IMR-90 (cell line): ENCODE data around the gene GNAZ. TPM values are rescaled to one million over a fixed set of nuclear protein-coding genes. Genes with fewer than 3 reads are reported as not detected.

ENCODE experiments used
- ATAC-seq: fragments of 200-7000 bp; cut with Tn5 transposase; 2 replicates; pipeline ENCODE4 v1.9.1; 2020; ENCODE audit warnings: low read depth, mild to moderate bottlenecking, moderate library complexity
- BruUV-seq: library from RNA; stranded (reverse); fragments of 400-500 nt; replicated peaks from 2 replicates; lab custom pipeline; 2021; lab: Mats Ljungman, UMichigan
- CTCF ChIA-PET: fragments of 300-600 bp; formaldehyde crosslinking; extraction: SDS; loops from one replicate; lab custom pipeline; 2021; ENCODE audit warnings: antibody characterized with exemption; lab: Yijun Ruan, JAX
- POLR2A ChIA-PET: fragments of 300-600 bp; sonication (Branson Sonifier 250); formaldehyde crosslinking; loops from one replicate; lab custom pipeline; 2022; ENCODE audit warnings: antibody characterized with exemption; ENCODE audit not compliant: unreplicated experiment; lab: Charles Lee
- DNase-seq: peaks from one replicate; pipeline ENCODE4 v3.0.0; 2013
- H2AFZ ChIP-seq: replicated peaks from 2 replicates; pipeline ENCODE3; 2013; ENCODE audit warnings: low read length, mild to moderate bottlenecking; ENCODE audit not compliant: poor library complexity
- H2AK5ac ChIP-seq: 2 replicates; pipeline ENCODE4 v1.6.1; 2013; ENCODE audit warnings: low read depth, low read length, inconsistent platforms
- H2AK9ac ChIP-seq: replicated peaks from 2 replicates; pipeline ENCODE3; 2013; ENCODE audit warnings: mild to moderate bottlenecking, low read depth, low read length, moderate library complexity; ENCODE audit not compliant: poor library complexity
- H2BK120ac ChIP-seq: 2 replicates; pipeline ENCODE4 v1.6.1; 2013; ENCODE audit warnings: low read depth, low read length, inconsistent platforms
- H2BK15ac ChIP-seq: 3 replicates; pipeline ENCODE4 v1.6.1; 2013; ENCODE audit warnings: low read depth, low read length, inconsistent platforms
- H2BK20ac ChIP-seq: 2 replicates; pipeline ENCODE4 v1.6.1; 2013; ENCODE audit warnings: low read depth, mild to moderate bottlenecking, inconsistent platforms, low read length, moderate library complexity
- H2BK5ac ChIP-seq: 2 replicates; pipeline ENCODE4 v1.6.1; 2013; ENCODE audit warnings: mild to moderate bottlenecking, low read depth, low read length, inconsistent platforms; ENCODE audit not compliant: poor library complexity, severe bottlenecking
- H3K14ac ChIP-seq: replicated peaks from 2 replicates; pipeline ENCODE4 v1.6.1; 2013; ENCODE audit warnings: low read depth, low read length, inconsistent platforms
- H3K18ac ChIP-seq: 2 replicates; pipeline ENCODE4 v1.6.1; 2013; ENCODE audit warnings: low read depth, low read length, control low read depth
- H3K23ac ChIP-seq: 2 replicates; pipeline ENCODE4 v1.6.1; 2013; ENCODE audit warnings: low read depth, low read length, inconsistent platforms
- H3K27ac ChIP-seq: 2 replicates; pipeline ENCODE4 v1.5.1; 2013; ENCODE audit warnings: mild to moderate bottlenecking, control low read depth, low read length; ENCODE audit not compliant: insufficient read depth
- H3K27me3 ChIP-seq: 2 replicates; pipeline ENCODE4 v1.6.1; 2013; ENCODE audit warnings: low read length; ENCODE audit not compliant: control insufficient read depth, insufficient read depth
- H3K36me3 ChIP-seq: 2 replicates; pipeline ENCODE4 v1.6.1; 2013; ENCODE audit warnings: low read length, mixed read lengths; ENCODE audit not compliant: control insufficient read depth, insufficient read depth
- H3K4ac ChIP-seq: 2 replicates; pipeline ENCODE4 v1.6.1; 2013; ENCODE audit warnings: low read depth, low read length, inconsistent platforms
- H3K4me1 ChIP-seq: 2 replicates; pipeline ENCODE4 v1.6.1; 2013; ENCODE audit warnings: low read length, mixed read lengths; ENCODE audit not compliant: control insufficient read depth, insufficient read depth
- H3K4me2 ChIP-seq: 2 replicates; pipeline ENCODE4 v1.6.1; 2013; ENCODE audit warnings: low read depth, mild to moderate bottlenecking, control low read depth, low read length, moderate library complexity
- H3K4me3 ChIP-seq: 2 replicates; pipeline ENCODE4 v1.5.1; 2013; ENCODE audit warnings: low read depth, mild to moderate bottlenecking, control low read depth, low read length, moderate library complexity; ENCODE audit not compliant: insufficient read depth
- H3K56ac ChIP-seq: 2 replicates; pipeline ENCODE4 v1.6.1; 2013; ENCODE audit warnings: low read length, inconsistent platforms; ENCODE audit not compliant: insufficient read depth; ENCODE audit errors: extremely low read depth
- H3K79me1 ChIP-seq, 2 experiments: 2 replicates each; pipeline ENCODE4 v1.6.1; 2013; ENCODE audit warnings: low read length in 2 of 2, inconsistent platforms in 1 of 2, low read depth in 1 of 2
- H3K9ac ChIP-seq: 2 replicates; pipeline ENCODE4 v1.6.1; 2013; ENCODE audit warnings: low read depth, low read length, control low read depth
- H3K9me1 ChIP-seq: 2 replicates; pipeline ENCODE4 v1.6.1; 2013; ENCODE audit warnings: low read length, inconsistent platforms; ENCODE audit not compliant: insufficient read depth
- H3K9me3 ChIP-seq: 2 replicates; pipeline ENCODE4 v1.6.1; 2013; ENCODE audit warnings: low read length; ENCODE audit not compliant: control insufficient read depth, insufficient read depth
- H4K20me1 ChIP-seq: 2 replicates; pipeline ENCODE4 v1.6.1; 2013; ENCODE audit warnings: low read length, inconsistent platforms; ENCODE audit not compliant: insufficient read depth
- H4K5ac ChIP-seq: 2 replicates; pipeline ENCODE4 v1.6.1; 2013; ENCODE audit warnings: mild to moderate bottlenecking, low read depth, low read length, control low read depth
- H4K8ac ChIP-seq, 2 experiments: 2 replicates each; pipeline ENCODE4 v1.6.1; 2013; ENCODE audit warnings: low read depth in 2 of 2, low read length in 2 of 2, control low read depth in 1 of 2, inconsistent platforms in 1 of 2
- H4K91ac ChIP-seq: 2 replicates; pipeline ENCODE4 v1.6.1; 2013; ENCODE audit warnings: low read depth, low read length, inconsistent platforms; ENCODE audit not compliant: insufficient read depth
- BHLHE40 ChIP-seq: fragments of 150-350 bp; IDR thresholded peaks from 2 replicates; pipeline ENCODE4 v1.6.1; 2016; ENCODE audit warnings: mild to moderate bottlenecking, low read depth, low read length
- FOS ChIP-seq: fragments of 150-350 bp; IDR thresholded peaks from 2 replicates; pipeline ENCODE4 v1.6.1; 2016; ENCODE audit warnings: low read depth, low read length
- MAFK ChIP-seq: IDR thresholded peaks from 2 replicates; pipeline ENCODE4 v1.6.1; 2012; ENCODE audit warnings: low read depth, low read length, improper control_type of control experiment
- RAD21 ChIP-seq: IDR thresholded peaks from 2 replicates; pipeline ENCODE4 v1.6.1; 2012; ENCODE audit warnings: low read length, improper control_type of control experiment
- WGBS, 2 experiments: methylation state at CpG; one replicate each; pipeline versions ENCODE4 v1.1.5 to v1.1.7; 2013; ENCODE audit warnings: missing lambda C conversion rate in 2 of 2; ENCODE audit not compliant: insufficient read length in 1 of 2; ENCODE audit errors: extremely low coverage in 2 of 2; 5-methylcytosine and 5-hydroxymethylcytosine counted together
- dilution Hi-C: fragments of 300-500 bp; cut with HindIII; formaldehyde crosslinking; loops from one replicate; pipeline ENCODE4 v1.14.3; 2018; ENCODE audit warnings: low sequenced_read_pairs; ENCODE audit not compliant: unreplicated experiment
- in situ Hi-C: fragments of 300-500 bp; cut with MboI; formaldehyde crosslinking; loops from 3 replicates; pipeline ENCODE4 v1.14.3; 2019; ENCODE audit warnings: low sequenced_read_pairs, inconsistent platforms, mixed read lengths
- intact Hi-C: fragments of 100-400 bp; cut with micrococcal nuclease; formaldehyde crosslinking; loops from 2 replicates; pipeline ENCODE4 v1.10.0; 2022
- polyA plus RNA-seq, 3 experiments: library from polyadenylated mRNA; depleted of rRNA; stranded (reverse); fragments of >200 nt; gene quantifications; 2 replicates each; pipeline ENCODE4 v1.2.3, GENCODE V29; 2012; ENCODE audit warnings: low replicate concordance in 1 of 3
- total RNA-seq: library from RNA; depleted of rRNA; stranded (reverse); fragments of >200 nt; gene quantifications from 2 replicates; pipeline ENCODE4 v1.2.3, GENCODE V29; 2012

Gene GNAZ
- total and polyA plus RNA-seq, 2 of the 4 experiments (the other 2 are of a cell fraction), result 1.5 to 2.5 TPM

DNA sequence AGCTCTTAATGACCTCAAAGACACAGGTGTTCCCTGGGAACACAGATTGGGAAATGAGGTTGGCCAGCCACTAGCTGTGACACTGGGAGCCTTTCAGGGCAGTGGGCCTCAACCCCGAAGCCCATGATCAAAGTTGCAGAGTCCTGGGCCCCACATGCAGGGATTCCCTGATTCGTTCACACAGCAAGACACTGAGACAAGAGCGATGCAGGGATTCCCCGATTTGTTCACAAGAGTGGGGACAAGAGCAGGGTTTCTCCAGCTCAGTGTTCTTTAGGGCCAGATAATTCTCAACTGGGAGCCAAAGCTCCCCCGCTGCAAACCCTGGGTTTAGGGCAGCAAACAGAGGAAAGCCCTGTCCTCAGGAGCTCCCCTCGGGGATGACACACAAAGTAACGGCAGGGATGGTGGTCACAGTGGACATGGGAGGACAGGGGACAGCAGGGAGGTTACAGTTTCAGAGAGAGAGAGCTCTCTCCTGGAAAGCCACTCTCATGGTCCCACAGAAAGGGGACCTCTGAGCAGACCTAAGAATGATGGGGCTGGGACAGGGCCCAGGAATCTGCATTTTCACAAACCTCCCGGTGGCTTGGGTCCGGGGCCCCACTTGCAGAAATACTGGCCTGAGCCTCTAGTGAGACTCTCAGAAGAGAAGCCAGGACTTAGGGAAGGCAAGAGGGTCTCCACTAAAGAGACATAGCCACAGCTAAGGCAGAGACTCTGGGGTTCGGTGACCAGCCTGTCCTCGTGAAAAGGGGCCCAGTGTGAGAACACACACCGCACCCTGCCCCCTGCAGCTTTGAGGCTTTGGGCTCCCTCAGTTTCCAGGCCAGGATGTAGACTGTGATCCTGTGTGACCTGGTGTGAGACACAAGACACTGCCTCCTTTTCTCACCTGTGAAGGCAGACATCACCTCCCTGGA, 7.4 kb upstream of the GNAZ start:
- Histone ChIP-seq H3K9ac (no peak overlapping the region), H4K8ac (no peak overlapping the region), H3K79me1 (no peaks in the 10 kb centered on the region), H3K9me1 (no peaks in the 10 kb centered on the region), H4K91ac (no peak overlapping the region), H3K23ac (no peak overlapping the region), H3K4me2 (no peak overlapping the region), H2BK20ac (no peak overlapping the region), H2AK9ac (no peak overlapping the region), H2AFZ (no peak overlapping the region), H2AK5ac (no peak overlapping the region), H2BK5ac (no peak overlapping the region), H3K27ac (no peak overlapping the region), H3K4ac (no peak overlapping the region), H3K27me3 (peaks cover 11% of the 10 kb centered on the region; the same call in 1 of the 2 replicates), H3K9me3 (no peaks in the 10 kb centered on the region), H3K4me1 (no peaks in the 10 kb centered on the region), H3K36me3 (no peaks in the 10 kb centered on the region), H2BK120ac (no peak overlapping the region), H2BK15ac (no peak overlapping the region), H3K56ac (no peak overlapping the region), H3K4me3 (no peak overlapping the region), H4K5ac (no peak overlapping the region), H3K14ac (no peak overlapping the region), H4K20me1 (no peaks in the 10 kb centered on the region), H3K18ac (no peak overlapping the region)
- TF ChIP-seq FOS (no peak), BHLHE40 (no peak), MAFK (no peak), RAD21 (no peak)
- in situ Hi-C loops (no loop called here), dilution Hi-C loops (no loop called here), intact Hi-C loops (no loop called here)
- DNase-seq (no peak), ATAC-seq (no peak)
- ChIA-PET CTCF (no interaction called here), POLR2A (no interaction called here)
- no TSS peak for BruUV-seq
- 63% methylated on average over 8 of the region's 12 CpGs; no CpG with 5 or more reads in 1 of the 2 experiments for WGBS, 2 experiments
